Stimulated activated CD8-positive, alpha-beta memory T cell treated with anti-CD3 and anti-CD28 coated beads, Interleukin-7, amount 100 ng/mL, for 48 hours (primary cell): Measurements from ENCODE around the gene MAPK13.
"Not testable (repeated sequence)": the region's sequence is repeated elsewhere in the genome, so short reads cannot be mapped to it uniquely, and the experiment has no call there.

Experiments
- DNase-seq, 2 donors: peaks; one replicate each; pipeline ENCODE4 v3.0.0-alpha.2; 2020; ENCODE audit warnings: low read depth in 1 of 2; ENCODE audit errors: extremely low read depth in 1 of 2

The MAPK13 gene

GRCh38 chr6:36129941-36130666 lies at the start of gene MAPK13:
Gene MAPK13 (plus strand): TSS chr6:36130513. CDS start chr6:36130583, 70 bp downstream.
- DNase-seq, result no peak

- DNase-seq, result no peak
These were observed 48.0 kb upstream of the MAPK13 start for GRCh38 chr6:36082318-36082717.

GRCh38 chr6:36083446-36083845 lies 46.9 kb upstream of the MAPK13 start:
- no peak for DNase-seq

- DNase-seq, result not testable (repeated sequence)
These were observed 42.1 kb upstream of the MAPK13 start for GRCh38 chr6:36088204-36088603.

- DNase-seq, result no peak
These were observed 41.3 kb upstream of the MAPK13 start for GRCh38 chr6:36089048-36089447.

- DNase-seq, result no peak
These were observed 36.1 kb upstream of the MAPK13 start for GRCh38 chr6:36094238-36094637.

- peak; percentile 42 to 52 for DNase-seq
These were observed 35.4 kb upstream of the MAPK13 start for GRCh38 chr6:36094753-36095496.

GRCh38 chr6:36095497-36096391 lies 34.6 kb upstream of the MAPK13 start:
- no peak for DNase-seq

- DNase-seq, result no peak
These were observed 31.9 kb upstream of the MAPK13 start for GRCh38 chr6:36098253-36098919.

GRCh38 chr6:36098920-36099647 lies 31.2 kb upstream of the MAPK13 start:
- DNase-seq, result no peak

GRCh38 chr6:36099869-36100483 lies 30.3 kb upstream of the MAPK13 start:
- DNase-seq, result no peak

- DNase-seq, result no peak
These were observed 28.6 kb upstream of the MAPK13 start for GRCh38 chr6:36101691-36102090.

GRCh38 chr6:36102853-36103252 lies 27.5 kb upstream of the MAPK13 start:
- DNase-seq, result no peak

- DNase-seq, result no peak
These were observed 25.5 kb upstream of the MAPK13 start for GRCh38 chr6:36104836-36105235.

- DNase-seq, result no peak
These were observed 21.2 kb upstream of the MAPK13 start for GRCh38 chr6:36109092-36109491.

- DNase-seq, result no peak
These were observed 20.3 kb upstream of the MAPK13 start for GRCh38 chr6:36110050-36110449.

GRCh38 chr6:36110863-36111262 lies 19.4 kb upstream of the MAPK13 start:
- no peak for DNase-seq

- DNase-seq, result no peak
These were observed 18.8 kb upstream of the MAPK13 start for GRCh38 chr6:36111526-36111925.

GRCh38 chr6:36113049-36113448 lies 17.3 kb upstream of the MAPK13 start:
- no peak for DNase-seq

- DNase-seq, result no peak
These were observed 16.6 kb upstream of the MAPK13 start for GRCh38 chr6:36113703-36114102.
